MM.1S (cell line): Measurements from ENCODE around the gene DZIP1.

Experiments used
- EZH2 ChIP-seq: fragments of 300-600 bp; sonication (generic); optimal IDR thresholded peaks from 2 replicates; pipeline ENCODE3; 2017; ENCODE audit warnings: low read depth, mild to moderate bottlenecking, antibody characterized with exemption, low read length, mixed read lengths
- TF ChIP-seq, protein P1 (sequence below): fragments of 300-600 bp; sonication (generic); IDR thresholded peaks from 2 replicates; pipeline ENCODE4 v1.5.1; 2016; ENCODE audit warnings: antibody characterized with exemption, low read length, mixed read lengths

DNA sequence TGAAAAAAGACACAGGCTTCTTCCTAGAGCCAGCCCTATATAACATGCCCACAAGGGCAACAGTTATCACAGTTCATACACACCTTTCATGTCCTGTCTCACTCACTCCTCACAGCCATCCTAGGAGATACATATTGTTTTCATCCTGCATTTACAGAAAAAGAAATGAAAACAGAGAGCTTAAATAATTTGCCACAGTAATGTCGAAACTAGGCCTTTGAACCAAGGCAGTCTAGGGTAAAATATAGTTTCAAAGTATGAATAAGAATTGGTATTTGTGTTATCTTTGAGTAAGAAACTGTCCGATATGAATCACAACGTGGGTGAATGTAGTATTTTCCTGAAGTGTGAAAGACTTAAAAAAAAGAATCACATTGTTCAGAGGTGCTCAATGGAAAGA, 65.2 kb downstream of the DZIP1 start:
- TF ChIP-seq, protein P1, sequence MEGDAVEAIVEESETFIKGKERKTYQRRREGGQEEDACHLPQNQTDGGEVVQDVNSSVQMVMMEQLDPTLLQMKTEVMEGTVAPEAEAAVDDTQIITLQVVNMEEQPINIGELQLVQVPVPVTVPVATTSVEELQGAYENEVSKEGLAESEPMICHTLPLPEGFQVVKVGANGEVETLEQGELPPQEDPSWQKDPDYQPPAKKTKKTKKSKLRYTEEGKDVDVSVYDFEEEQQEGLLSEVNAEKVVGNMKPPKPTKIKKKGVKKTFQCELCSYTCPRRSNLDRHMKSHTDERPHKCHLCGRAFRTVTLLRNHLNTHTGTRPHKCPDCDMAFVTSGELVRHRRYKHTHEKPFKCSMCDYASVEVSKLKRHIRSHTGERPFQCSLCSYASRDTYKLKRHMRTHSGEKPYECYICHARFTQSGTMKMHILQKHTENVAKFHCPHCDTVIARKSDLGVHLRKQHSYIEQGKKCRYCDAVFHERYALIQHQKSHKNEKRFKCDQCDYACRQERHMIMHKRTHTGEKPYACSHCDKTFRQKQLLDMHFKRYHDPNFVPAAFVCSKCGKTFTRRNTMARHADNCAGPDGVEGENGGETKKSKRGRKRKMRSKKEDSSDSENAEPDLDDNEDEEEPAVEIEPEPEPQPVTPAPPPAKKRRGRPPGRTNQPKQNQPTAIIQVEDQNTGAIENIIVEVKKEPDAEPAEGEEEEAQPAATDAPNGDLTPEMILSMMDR: no peak
- no peak for TF ChIP-seq EZH2
